Bladder microvascular endothelial cell (primary cell): ENCODE measurements around the gene CST9. TPM values are rescaled to one million over a fixed set of nuclear protein-coding genes. Genes with fewer than 3 reads are reported as not detected.

Experiments used
- total RNA-seq: library from RNA; depleted of rRNA; stranded (reverse); fragments of >200 nt; gene quantifications from 2 replicates; pipeline ENCODE4 v1.2.3, GENCODE V29; 2014

The CST9 gene
- not detected in 2 replicates for total RNA-seq

GRCh38 chr20:23605867-23606651, at the start of gene CST9:
Gene CST9, minus strand, starts transcription at chr20:23605917. Its CDS starts 53 bp downstream, at chr20:23605864.

GRCh38 chr20:23637282-23638221, 31.8 kb upstream of the CST9 start, which contains the start of gene CST3:
Gene CST3, minus strand, starts transcription at chr20:23637955. Its CDS starts 93 bp downstream, at chr20:23637862.

GRCh38 chr20:23568320-23568970, 37.3 kb downstream of the CST9 start, which contains the start of gene CST9L:
Gene CST9L, minus strand, starts transcription at chr20:23568484. Its CDS starts 34 bp downstream, at chr20:23568450.

Other genes with a start within 250 kb of the CST9 start
- 19.6 and 33.2 TPM in 2 replicates for gene GZF1, start 243.7 kb downstream of the CST9 start, total RNA-seq
- 5.0 and 13.2 TPM in 2 replicates for gene NAPB, start 184.4 kb downstream of the CST9 start, total RNA-seq
- not detected in 2 replicates for gene CSTL1, start 166.2 kb downstream of the CST9 start, total RNA-seq
- gene CST11, start 153.0 kb downstream of the CST9 start, total RNA-seq, result not detected in 2 replicates
- gene CST8, start 114.8 kb downstream of the CST9 start, total RNA-seq, result not detected in 2 replicates
- not detected in 2 replicates for gene CST9L, start 37.4 kb downstream of the CST9 start, total RNA-seq
- gene CST3, start 32.0 kb upstream of the CST9 start, total RNA-seq, result 181 and 201 TPM in 2 replicates
- gene CST4, start 83.1 kb upstream of the CST9 start, total RNA-seq, result not detected in 2 replicates
- gene CST1, start 145.0 kb upstream of the CST9 start, total RNA-seq, result 0.16 TPM in 1 of 2 replicates, not detected in the other
- not detected in 2 replicates for gene CST2, start 220.8 kb upstream of the CST9 start, total RNA-seq